ENCODE data around the gene ATG7.

GRCh38 chr3:11415099-11415498 lies 142.9 kb downstream of the ATG7 start:
- TF ChIP-seq CHD2 (IDR thresholded peaks at IDR 0.05; ENCODE audit: borderline replicate concordance, low read depth, low read length) (no peak), USF1 (IDR thresholded peaks at IDR 0.05; ENCODE audit: borderline replicate concordance, extremely low read length, insufficient read depth, low read depth, low read length) (no peak), MXI1 (IDR thresholded peaks at IDR 0.05; ENCODE audit: low read depth, low read length) (no peak)
